Left lung (tissue), 10 donors: ENCODE data around the gene ARHGEF4. TPM values are rescaled to one million over a fixed set of nuclear protein-coding genes. Genes with fewer than 3 reads are reported as not detected.

Experiments used
- ATAC-seq: fragments of 200-7000 bp; cut with Tn5 transposase; one replicate; pipeline ENCODE4 v1.9.1; 2020; ENCODE audit warnings: moderate library complexity
- DNase-seq, 4 donors: peaks; one replicate each; pipeline ENCODE4 v3.0.0-alpha.2; 2013 to 2020
- H3K27ac ChIP-seq, 2 donors: fragments of 200-600 bp; sonication (generic) in 1 of 2; one replicate each; pipeline versions ENCODE4 v1.5.0 to v1.8.0; 2020 to 2021
- H3K27me3 ChIP-seq, 2 donors: fragments of 200-600 bp; sonication (generic) in 1 of 2; one replicate each; pipeline versions ENCODE4 v1.5.0 to v1.8.0; 2020 to 2021
- H3K36me3 ChIP-seq, 2 donors: fragments of 200-600 bp; sonication (generic) in 1 of 2; one replicate each; pipeline versions ENCODE4 v1.5.0 to v1.8.0; 2020 to 2021
- H3K4me1 ChIP-seq, 2 donors: fragments of 200-600 bp; one replicate each; pipeline ENCODE4 v1.8.0; 2021
- H3K4me3 ChIP-seq, 2 donors: fragments of 200-600 bp; sonication (generic) in 1 of 2; one replicate each; pipeline versions ENCODE4 v1.5.0 to v1.8.0; 2020 to 2021; ENCODE audit warnings: mild to moderate bottlenecking in 1 of 2
- H3K9me3 ChIP-seq, 2 donors: fragments of 200-600 bp; sonication (generic) in 1 of 2; one replicate each; pipeline versions ENCODE4 v1.5.0 to v1.8.0; 2020 to 2021
- CTCF ChIP-seq, 2 donors: fragments of 200-600 bp; sonication (generic) in 1 of 2; IDR thresholded peaks; one replicate each; pipeline versions ENCODE4 v1.5.0 to v1.8.0; 2021; ENCODE audit warnings: antibody characterized with exemption in 2 of 2
- intact Hi-C, 2 donors: fragments of 100-400 bp; cut with DNase I; formaldehyde crosslinking; loops; one replicate each; pipeline versions ENCODE4 v1.11.2 to v1.14.2; 2022
- polyA plus RNA-seq, 6 donors: library from polyadenylated mRNA; unstranded; fragments of 120-200 nt; gene quantifications; one replicate each; pipeline ENCODE4 v1.2.1, GENCODE V29; 2013; ENCODE audit not compliant: insufficient read length in 6 of 6
- total RNA-seq, 2 donors: library from RNA; stranded (reverse); fragmentation: NEBNext Ultra II Directional; extraction: Animal tissue kit (Norgen Biotek cat#: 25700); gene quantifications; one replicate each; pipeline ENCODE4 v1.2.1, GENCODE V29; 2021
- donor health status: DM: no; HTN: yes; CAD: no.
- donor health status: DM: no; HTN: no; CAD: no.

Gene ARHGEF4
- total and polyA plus RNA-seq, 8 donors: 1.7 to 4.3 (median 2.8) TPM

GRCh38 chr2:130930740-130931659 is 94.3 kb downstream of the ARHGEF4 start:
- peaks cover 0 to 20% of the 10 kb centered on the region in 2 donors for H3K9me3 ChIP-seq
- intact Hi-C loops: no loop called here
- no peaks in the 10 kb centered on the region for H3K4me1 ChIP-seq
- H3K36me3 ChIP-seq: no peaks in the 10 kb centered on the region
- H3K4me3 ChIP-seq: no peak overlapping the region
- H3K27ac ChIP-seq: no peak overlapping the region
- DNase-seq (no peak), ATAC-seq (no peak)
- no peak for TF ChIP-seq CTCF (IDR thresholded peaks at IDR 0.05)
- no peaks in the 10 kb centered on the region for H3K27me3 ChIP-seq

- Histone ChIP-seq H3K9me3 (peaks cover 0 to 21% of the 10 kb centered on the region in 2 donors), H3K4me3 (no peak overlapping the region), H3K27me3 (no peaks in the 10 kb centered on the region), H3K27ac (no peak overlapping the region), H3K4me1 (no peaks in the 10 kb centered on the region), H3K36me3 (no peaks in the 10 kb centered on the region)
- ATAC-seq (no peak), DNase-seq (no peak)
- intact Hi-C loops: no loop called here
- TF ChIP-seq CTCF (IDR thresholded peaks at IDR 0.05): no peak
These were observed 96.8 kb downstream of the ARHGEF4 start for GRCh38 chr2:130933501-130933900.

- TF ChIP-seq CTCF (IDR thresholded peaks at IDR 0.05): no peak
- H3K27ac ChIP-seq: no peak overlapping the region
- no peaks in the 10 kb centered on the region for H3K36me3 ChIP-seq
- H3K27me3 ChIP-seq: no peaks in the 10 kb centered on the region
- no peak overlapping the region for H3K4me3 ChIP-seq
- H3K4me1 ChIP-seq: no peaks in the 10 kb centered on the region
- ATAC-seq (no peak), DNase-seq (no peak)
- intact Hi-C loops: no loop called here
- peaks cover 0 to 21% of the 10 kb centered on the region in 2 donors for H3K9me3 ChIP-seq
These were observed 99.7 kb downstream of the ARHGEF4 start for GRCh38 chr2:130936451-130936850.

- intact Hi-C loops: no loop called here
- ATAC-seq: no peak
- no peak overlapping the region for H3K4me3 ChIP-seq
- H3K9me3 ChIP-seq: peaks cover 0 to 32% of the 10 kb centered on the region in 2 donors
- no peak for TF ChIP-seq CTCF (IDR thresholded peaks at IDR 0.05)
- no peak for DNase-seq
- H3K27me3 ChIP-seq: no peaks in the 10 kb centered on the region
- H3K4me1 ChIP-seq: no peaks in the 10 kb centered on the region
- H3K27ac ChIP-seq: no peak overlapping the region
- no peaks in the 10 kb centered on the region for H3K36me3 ChIP-seq
These were observed 111.3 kb downstream of the ARHGEF4 start for GRCh38 chr2:130947967-130948366.

- no peaks in the 10 kb centered on the region for H3K36me3 ChIP-seq
- ATAC-seq: no peak
- H3K4me3 ChIP-seq: no peak overlapping the region
- H3K27me3 ChIP-seq: no peaks in the 10 kb centered on the region
- H3K9me3 ChIP-seq: peaks cover 0 to 34% of the 10 kb centered on the region in 2 donors
- TF ChIP-seq CTCF (IDR thresholded peaks at IDR 0.05): no peak
- no peaks in the 10 kb centered on the region for H3K4me1 ChIP-seq
- no peak overlapping the region for H3K27ac ChIP-seq
- DNase-seq: no peak
- intact Hi-C loops: no loop called here
These were observed 113.2 kb downstream of the ARHGEF4 start for GRCh38 chr2:130949954-130950353.
